ENCODE results near the gene GRIN2A. TPM values are rescaled to one million over a fixed set of nuclear protein-coding genes. Genes with fewer than 3 reads are reported as not detected.

GRIN2A gene
- total and polyA plus RNA-seq, 2 of the 8 experiments (the other 6 are each of a cell fraction or from before 2014, with no cell fraction given): 0.18 to 1.8 TPM

GRCh38 chr16:9964426-9964825 is 217.8 kb downstream of the GRIN2A start:
- Histone ChIP-seq H2BK120ac (replicated peaks; ENCODE audit: low read depth, low read length) (no peak overlapping the region), H4K91ac (replicated peaks; ENCODE audit: insufficient read length, low read length) (no peak overlapping the region), H3K36me3 (ENCODE audit: control insufficient read depth in 2 of 4, insufficient read depth in 4 of 4, low read length in 3 of 4) (no peaks in the 10 kb centered on the region), H2BK15ac (ENCODE audit: low read length) (no peak overlapping the region), H3K79me1 (ENCODE audit: low read depth, low read length) (no peaks in the 10 kb centered on the region), H3K27me3 (replicated peaks in 1 of 4; ENCODE audit: control insufficient read depth in 3 of 4, extremely low read depth in 1 of 4, insufficient read depth in 3 of 4, low read length in 3 of 4) (0 out of 7 replicates have a peak, but pooled peaks cover 0 to under 1% (median 0%) of the 10 kb centered on the region in 4 experiments), H4K8ac (ENCODE audit: extremely low read depth, insufficient read depth, low read length) (no peak overlapping the region), H3K4ac (replicated peaks; ENCODE audit: insufficient read length, low read depth, low read length) (no peak overlapping the region), H3K23me2 (ENCODE audit: low read depth, low read length) (no peaks in the 10 kb centered on the region), H3K79me2 (ENCODE audit: control insufficient read depth in 1 of 2, insufficient read depth in 2 of 2, low read length in 2 of 2) (no peaks in the 10 kb centered on the region), H3K18ac (ENCODE audit: extremely low read depth, low read length) (no peak overlapping the region), H3K14ac (ENCODE audit: insufficient read length) (no peak overlapping the region), H3K4me3 (ENCODE audit: extremely low read depth in 1 of 4, insufficient read depth in 2 of 4, low read depth in 3 of 4, low read length in 4 of 4) (no peak overlapping the region), H3K9me3 (ENCODE audit: insufficient read depth in 2 of 2, low read depth in 1 of 2, low read length in 1 of 2) (no peaks in the 10 kb centered on the region), H4K5ac (ENCODE audit: insufficient read length, low read depth, low read length) (no peak overlapping the region), H3K56ac (replicated peaks; ENCODE audit: insufficient read length, low read depth, low read length) (no peak overlapping the region), H2AFZ (ENCODE audit: low read length) (no peak overlapping the region), H3K4me2 (ENCODE audit: insufficient read depth in 1 of 2, low read depth in 2 of 2, low read length in 2 of 2) (no peak overlapping the region), H2BK5ac (ENCODE audit: low read depth, low read length) (no peak overlapping the region), H4K20me1 (replicated peaks in 1 of 2; ENCODE audit: control insufficient read depth in 1 of 2, insufficient read depth in 2 of 2, low read length in 2 of 2) (no peaks in the 10 kb centered on the region), H3K23ac (ENCODE audit: insufficient read length) (no peak overlapping the region), H3K9ac (replicated peaks in 1 of 4; ENCODE audit: extremely low read depth in 1 of 4, low read depth in 3 of 4, low read length in 3 of 4) (no peak overlapping the region), H3K27ac (ENCODE audit: low read depth, low read length) (no peak overlapping the region), H2BK20ac (ENCODE audit: low read length) (no peak overlapping the region), H2BK12ac (ENCODE audit: low read depth, low read length) (no peak overlapping the region), H2AK5ac (ENCODE audit: low read depth, low read length) (no peak overlapping the region), H3K4me1 (replicated peaks in 1 of 4; ENCODE audit: control insufficient read depth in 3 of 4, insufficient read depth in 4 of 4, low read length in 3 of 4) (peaks cover 0 to 3% (median 0%) of the 10 kb centered on the region in 4 experiments; a peak in 1 of 7 replicates)
- 90% methylated on average over 6 of the region's 6 CpGs; no CpG with 5 or more reads in 1 of the 2 experiments for WGBS, 2 experiments (ENCODE audit: extremely low coverage in 1 of 2, insufficient coverage in 1 of 2, insufficient read length in 1 of 2, insufficient replicate concordance in 2 of 2, low coverage in 1 of 2, low lambda C conversion rate in 2 of 2, missing lambda C conversion rate in 1 of 2)
- DNase-seq (ENCODE audit: low read depth in 1 of 2, low spot score in 2 of 2): no peak
- ChIA-PET POLR2A (ENCODE audit: partially characterized antibody) (no interaction called here), CTCF (ENCODE audit: partially characterized antibody) (no interaction called here)
- FAIRE-seq: no peak
